Ammon's horn (tissue), 1 donor: ENCODE measurements around the gene LENG1.
"Not testable (repeated sequence)": the region's sequence is repeated elsewhere in the genome, so short reads cannot be mapped to it uniquely, and the experiment has no call there.

ENCODE experiments used
- DNase-seq: peaks from one replicate; pipeline ENCODE4 v3.0.0-alpha.2; 2016; ENCODE audit warnings: low spot score

The LENG1 gene

GRCh38 chr19:54159352-54160181 is at the start of gene LENG1:
TSS of gene LENG1 (minus strand) at chr19:54159721. CDS start at chr19:54159695, 26 bp downstream.
- peak; percentile 100 for DNase-seq

DNA sequence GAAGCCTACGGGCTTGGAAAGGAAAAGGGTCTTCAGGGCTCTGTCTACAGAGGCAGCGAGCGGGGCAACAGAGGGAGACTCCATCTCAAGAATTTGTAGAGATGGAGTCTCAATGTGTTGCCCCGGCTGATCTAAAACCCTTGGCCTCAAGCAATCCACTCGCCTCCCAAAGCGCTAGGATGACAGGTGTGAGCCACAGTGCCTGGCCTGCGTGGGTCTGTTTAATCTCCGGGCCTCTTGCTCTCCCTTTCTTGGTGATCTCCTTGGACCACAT is 49.2 kb upstream of the LENG1 start:
- DNase-seq: no peak

DNA sequence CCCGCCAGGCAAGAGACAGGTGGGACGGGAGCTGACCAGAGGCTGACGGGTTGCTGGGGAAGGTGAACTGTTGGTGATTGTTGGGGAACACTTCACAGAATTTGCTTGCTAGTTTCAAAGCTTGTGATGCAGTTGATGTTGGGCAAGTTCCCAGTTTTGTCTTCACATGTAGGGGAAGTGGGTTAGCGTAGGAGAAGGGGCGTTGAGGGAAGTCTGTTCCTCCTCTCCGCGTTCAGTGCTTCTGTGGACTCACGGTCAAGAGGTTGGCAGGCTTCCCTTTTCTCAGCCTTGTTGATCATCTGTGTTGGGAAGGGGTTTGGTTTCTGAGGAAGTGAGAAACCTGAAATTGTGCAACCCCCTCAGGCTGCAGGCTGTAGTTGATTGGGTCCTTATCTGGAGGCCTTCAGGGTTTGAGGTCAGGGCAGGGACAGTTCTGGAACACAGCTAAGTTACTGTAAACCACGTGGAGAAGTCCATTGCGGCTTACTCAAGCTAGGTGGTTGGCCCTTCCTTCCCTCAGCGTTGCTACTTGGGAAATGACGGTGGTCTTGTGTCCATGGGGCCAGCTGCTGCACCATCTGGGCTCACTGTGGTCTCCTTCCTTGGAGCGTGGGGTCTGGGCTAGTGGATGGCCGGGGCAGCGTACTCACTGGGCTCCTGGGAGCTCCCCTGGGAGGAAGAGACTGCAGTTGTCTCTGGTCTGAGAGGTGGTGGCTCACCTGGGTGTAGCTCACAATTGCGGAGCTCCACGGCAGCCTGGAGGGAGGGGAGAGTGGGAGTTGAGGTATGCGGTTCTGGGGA is 48.7 kb upstream of the LENG1 start:
- DNase-seq: peak; percentile 86

GRCh38 chr19:54207676-54207982 is 48.1 kb upstream of the LENG1 start:
- DNase-seq: no peak

GRCh38 chr19:54207193-54207592 is 47.7 kb upstream of the LENG1 start:
- not testable (repeated sequence) for DNase-seq

DNA sequence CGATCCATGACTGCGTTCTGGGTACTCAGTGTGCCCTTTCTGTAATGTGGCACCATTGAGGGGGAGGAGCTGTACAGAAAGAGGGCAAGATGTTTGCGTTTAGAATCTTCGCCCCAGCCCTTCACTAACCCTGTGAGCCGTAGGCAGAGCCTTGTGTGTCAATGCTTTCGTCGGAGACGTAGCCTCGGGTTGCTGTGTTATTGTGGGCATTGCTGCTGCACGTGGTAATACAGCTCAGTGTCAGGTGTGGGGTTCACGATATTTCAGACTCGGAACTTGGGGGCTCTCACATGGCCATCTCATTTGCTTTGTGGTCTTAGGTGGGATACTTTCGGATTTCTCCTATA is 47.3 kb upstream of the LENG1 start:
- DNase-seq: no peak

- no peak for DNase-seq
These were observed 46.7 kb upstream of the LENG1 start for GRCh38 chr19:54206030-54206830.

- no peak for DNase-seq
These were observed 45.4 kb upstream of the LENG1 start for GRCh38 chr19:54204767-54205468.

GRCh38 chr19:54203151-54203611 is 43.7 kb upstream of the LENG1 start:
- no peak for DNase-seq

- no peak for DNase-seq
These were observed 42.5 kb upstream of the LENG1 start for GRCh38 chr19:54201980-54202379.

- no peak for DNase-seq
These were observed 41.7 kb upstream of the LENG1 start for GRCh38 chr19:54201172-54201701.

DNA sequence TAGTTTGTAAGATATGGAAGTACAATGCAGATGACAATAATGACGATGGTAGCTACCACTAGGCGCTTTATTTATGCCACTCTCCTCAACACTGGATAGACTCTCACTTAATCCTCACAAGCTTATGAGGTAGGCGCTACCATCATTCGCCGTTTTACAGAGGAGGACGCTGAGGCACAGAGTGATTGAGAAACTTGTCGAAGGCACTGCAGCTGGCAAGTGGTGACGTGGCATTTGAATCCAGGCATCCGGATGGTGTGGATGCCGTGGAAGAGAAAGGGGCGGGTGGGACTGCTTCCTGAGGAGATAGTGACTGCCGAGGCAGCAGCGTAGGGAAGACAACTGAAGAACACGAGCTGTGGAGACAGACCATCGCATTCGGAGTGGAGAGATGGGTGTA is 39.9 kb upstream of the LENG1 start:
- no peak for DNase-seq

DNA sequence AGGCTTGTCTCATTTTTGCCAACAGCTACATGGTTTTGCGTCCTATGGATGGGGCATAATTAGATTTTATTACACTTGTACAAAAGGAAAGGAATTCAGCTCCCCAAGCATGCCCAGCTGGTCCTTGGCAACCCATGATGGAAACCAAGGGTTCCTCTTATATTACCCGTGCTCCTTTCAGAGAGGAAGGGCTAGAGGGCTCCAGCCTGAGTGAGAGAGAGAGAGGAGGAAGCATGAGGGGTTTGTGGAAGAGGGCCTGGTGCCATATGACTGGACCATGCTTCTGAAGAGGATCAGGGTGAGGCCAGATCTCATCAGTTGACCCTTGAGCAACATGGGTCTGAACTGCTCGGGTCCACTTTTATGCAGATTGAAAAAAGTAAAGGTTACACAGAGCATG is 37.6 kb upstream of the LENG1 start:
- DNase-seq: no peak

DNA sequence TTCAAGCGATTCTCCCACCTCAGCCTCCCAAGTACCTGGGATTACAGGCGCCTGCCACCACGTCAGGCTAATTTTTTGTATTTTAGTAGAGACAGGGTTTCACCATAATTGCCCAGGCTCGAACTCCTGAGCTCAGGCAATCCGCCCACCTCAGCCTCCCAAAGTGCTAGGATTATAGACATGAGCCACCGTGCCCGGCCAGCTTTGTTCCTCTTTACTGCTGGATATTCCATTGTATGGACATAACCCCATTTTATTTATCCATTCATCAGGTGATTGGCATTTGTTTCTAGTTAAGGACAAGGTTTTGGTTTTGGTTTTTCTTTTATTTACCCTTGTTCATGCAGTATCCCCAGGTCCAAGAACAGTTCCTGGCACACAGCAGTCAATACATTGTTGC is 37.0 kb upstream of the LENG1 start:
- DNase-seq: no peak

DNA sequence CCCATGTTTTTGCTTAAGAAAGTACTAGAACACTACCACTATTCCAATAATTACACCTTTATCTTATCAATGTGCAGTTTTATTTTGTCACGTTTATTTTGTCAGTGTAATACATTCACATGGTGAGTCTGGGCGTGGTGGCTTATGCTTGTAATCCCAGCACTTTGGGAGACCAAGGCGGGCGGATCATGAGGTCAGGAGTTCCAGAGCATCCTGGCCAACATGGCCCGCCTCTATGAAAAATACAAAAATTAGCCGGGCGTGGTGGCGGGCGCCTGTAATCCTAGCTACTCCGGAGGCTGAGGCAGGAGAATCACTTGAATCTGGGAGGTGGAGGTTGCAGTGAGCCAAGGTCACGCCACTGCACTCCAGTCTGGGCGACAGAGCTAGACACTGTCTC is 34.9 kb upstream of the LENG1 start:
- not testable (repeated sequence) for DNase-seq

DNA sequence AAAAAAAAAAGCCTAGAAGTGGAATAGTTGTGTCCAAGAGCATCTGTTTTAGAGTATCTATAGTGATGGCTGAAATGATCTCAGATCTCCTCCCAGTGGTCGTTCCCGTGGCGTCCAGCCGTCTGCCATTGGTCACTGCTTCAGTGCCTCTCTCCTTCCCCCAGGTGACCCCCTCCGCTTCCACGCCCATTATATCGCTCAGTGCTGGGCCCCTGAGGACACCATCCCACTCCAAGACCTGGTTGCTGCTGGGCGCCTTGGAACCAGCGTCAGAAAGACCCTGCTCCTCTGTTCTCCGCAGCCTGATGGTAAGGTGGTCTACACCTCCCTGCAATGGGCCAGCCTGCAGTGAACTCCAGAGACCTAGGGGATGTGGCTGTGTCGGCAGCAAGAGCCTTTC is 33.5 kb upstream of the LENG1 start:
- no peak for DNase-seq

DNA sequence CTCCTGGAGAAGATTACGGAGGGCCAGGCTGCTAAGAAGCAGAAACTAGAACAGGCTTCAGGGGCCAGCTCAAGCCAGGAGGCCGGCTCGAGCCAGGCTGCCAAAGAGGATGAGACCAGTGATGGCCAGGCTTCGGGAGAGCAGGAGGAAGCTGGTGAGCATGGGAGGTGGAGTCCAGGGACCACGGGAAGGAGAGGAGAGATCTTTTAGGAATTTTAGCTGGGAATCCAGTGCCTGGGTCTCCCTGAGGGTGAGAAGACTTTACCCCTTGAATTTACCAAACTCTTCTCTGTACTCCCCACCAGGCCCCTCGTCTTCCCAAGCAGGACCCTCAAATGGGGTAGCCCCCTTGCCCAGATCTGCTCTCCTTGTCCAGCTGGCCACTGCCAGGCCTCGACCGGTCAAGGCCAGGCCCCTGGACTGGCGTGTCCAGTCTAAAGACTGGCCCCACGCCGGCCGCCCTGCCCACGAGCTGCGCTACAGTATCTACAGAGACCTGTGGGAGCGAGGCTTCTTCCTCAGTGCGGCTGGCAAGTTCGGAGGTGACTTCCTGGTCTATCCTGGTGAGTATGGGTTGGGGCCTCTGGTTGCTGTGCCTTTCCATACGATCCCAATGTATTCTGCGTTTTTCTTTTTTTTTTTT is 32.4 kb upstream of the LENG1 start:
- no peak for DNase-seq

DNA sequence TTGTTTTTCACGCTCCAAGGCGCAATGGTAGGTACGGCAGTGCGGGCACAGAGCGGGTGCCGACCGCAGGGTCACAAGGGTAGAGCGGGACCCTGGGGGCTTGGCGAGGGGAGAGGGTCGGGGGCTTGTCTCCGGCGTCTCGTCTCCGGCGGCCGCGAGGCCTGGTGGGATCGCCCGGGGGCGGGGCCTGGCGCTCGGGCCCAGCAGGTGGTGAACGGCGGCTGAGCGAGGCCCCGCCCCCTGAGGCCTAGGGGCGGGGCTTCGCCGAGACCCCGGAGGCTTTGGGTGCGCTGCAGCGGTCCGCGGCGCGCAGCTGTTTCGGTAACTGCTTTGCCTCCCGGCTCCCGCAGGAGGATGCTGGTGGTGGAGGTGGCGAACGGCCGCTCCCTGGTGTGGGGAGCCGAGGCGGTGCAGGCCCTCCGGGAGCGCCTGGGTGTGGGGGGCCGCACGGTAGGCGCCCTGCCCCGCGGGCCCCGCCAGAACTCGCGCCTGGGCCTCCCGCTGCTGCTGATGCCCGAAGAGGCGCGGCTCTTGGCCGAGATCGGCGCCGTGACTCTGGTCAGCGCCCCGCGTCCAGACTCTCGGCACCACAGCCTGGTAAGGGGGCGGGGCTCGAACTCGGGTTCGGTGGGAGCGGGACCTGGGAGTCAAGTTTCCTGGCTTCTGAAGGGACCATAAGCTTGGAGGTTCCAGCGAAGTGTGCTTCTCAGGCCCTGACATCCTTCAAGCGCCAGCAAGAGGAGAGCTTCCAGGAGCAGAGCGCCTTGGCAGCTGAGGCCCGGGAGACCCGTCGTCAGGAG is 31.7 kb upstream of the LENG1 start, which contains the start of gene TSEN34:
Gene TSEN34, plus strand, starts transcription at position 298 of the 800 bp plus-strand sequence. Its CDS starts 57 bp downstream, at position 355.
- peak; percentile 85 for DNase-seq

DNA sequence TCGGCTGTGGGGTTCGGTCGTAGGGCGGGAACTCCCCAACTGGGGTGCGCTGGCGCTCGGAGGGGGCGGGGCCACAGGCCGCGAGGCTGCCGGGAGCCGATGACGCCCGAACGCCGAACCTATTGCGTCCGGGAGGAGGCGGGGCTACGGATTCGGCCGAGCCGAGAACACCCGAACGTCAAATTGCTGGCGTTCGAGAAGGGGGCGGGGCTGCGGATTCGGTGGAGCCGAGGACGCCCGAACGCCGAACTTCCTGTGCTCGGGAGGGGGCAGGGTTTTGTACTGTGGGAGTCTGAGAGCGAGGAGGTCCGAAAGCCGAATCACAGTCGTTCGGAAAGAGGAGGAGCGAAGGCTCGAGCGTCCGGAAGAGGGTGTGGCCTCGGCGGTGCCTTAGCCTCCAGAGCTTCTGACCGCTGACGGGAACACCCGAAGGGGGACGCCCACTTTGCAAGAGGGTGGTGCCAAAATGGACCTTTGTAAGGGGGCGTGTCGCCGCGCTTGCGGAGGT is 31.0 kb upstream of the LENG1 start:
- peak; percentile 100 for DNase-seq
